ENCODE measurements around the gene SLC38A3.

The SLC38A3 gene

DNA sequence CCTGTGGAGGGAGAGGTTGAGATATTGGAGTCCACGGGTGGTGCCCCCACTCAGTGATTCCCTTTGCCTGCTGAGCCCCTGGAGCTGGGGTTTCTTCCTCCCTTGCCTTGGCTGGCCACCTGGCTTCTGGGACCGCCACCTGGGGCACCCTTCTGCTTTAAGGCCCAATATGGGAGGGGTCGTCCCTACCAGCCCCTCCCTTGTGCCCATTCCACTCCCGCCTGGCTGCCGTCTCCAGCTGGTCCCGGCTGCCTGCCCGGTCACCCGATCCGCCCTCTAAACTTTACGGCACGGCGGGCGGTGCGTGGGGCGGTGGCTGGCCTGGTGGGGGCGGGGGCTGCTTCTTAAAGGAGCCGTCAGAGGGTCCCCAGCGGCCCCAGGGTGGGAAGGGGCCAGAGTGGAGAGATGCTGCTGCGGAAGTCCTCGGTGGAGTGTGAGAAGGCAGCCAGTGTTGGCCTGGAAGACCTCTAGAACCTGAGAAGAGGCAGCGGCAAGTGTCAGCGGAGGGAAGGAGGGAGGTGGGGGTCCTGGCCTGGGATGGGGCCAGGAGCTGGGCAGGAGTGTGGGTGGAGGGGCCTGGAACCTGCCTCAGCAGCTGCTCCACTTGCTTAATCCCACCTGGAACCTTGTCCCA is 62.3 kb downstream of the SLC38A3 start:
- H3K27ac Mint-ChIP-seq, result no peak overlapping the region
- no peaks in the 10 kb centered on the region for H3K36me3 Mint-ChIP-seq (ENCODE audit: low read depth)
- DNase-seq (ENCODE audit: low spot score), result no peak
- no peaks in the 10 kb centered on the region for H3K4me1 Mint-ChIP-seq (ENCODE audit: low read depth)
- peaks cover 14% of the 10 kb centered on the region for H3K27me3 Mint-ChIP-seq (ENCODE audit: low read depth)
- H3K9me3 Mint-ChIP-seq, result no peaks in the 10 kb centered on the region
- H3K4me3 Mint-ChIP-seq, result no peak overlapping the region

GRCh38 chr3:50268276-50268675 is 63.2 kb downstream of the SLC38A3 start:
- Mint-ChIP-seq H3K27me3 (ENCODE audit: low read depth) (peaks cover 18% of the 10 kb centered on the region), H3K9me3 (no peaks in the 10 kb centered on the region), H3K36me3 (ENCODE audit: low read depth) (no peaks in the 10 kb centered on the region), H3K27ac (no peak overlapping the region), H3K4me3 (no peak overlapping the region), H3K4me1 (ENCODE audit: low read depth) (peaks cover 5% of the 10 kb centered on the region)
- DNase-seq (ENCODE audit: low spot score), result no peak

- Mint-ChIP-seq H3K36me3 (ENCODE audit: low read depth) (no peaks in the 10 kb centered on the region), H3K4me3 (no peak within 1 kb of the TSS), H3K27ac (no peak within 1 kb of the TSS), H3K27me3 (ENCODE audit: low read depth) (peaks cover 21% of the 10 kb centered on the region), H3K4me1 (ENCODE audit: low read depth) (peaks cover 5% of the 10 kb centered on the region), H3K9me3 (no peaks in the 10 kb centered on the region)
- no peak for DNase-seq (ENCODE audit: low spot score)
Observed at GRCh38 chr3:50268703-50269451, 63.8 kb downstream of the SLC38A3 start, which contains the start of gene SEMA3B. Gene SEMA3B, plus strand, starts transcription at chr3:50269147. Its CDS starts 94 bp downstream, at chr3:50269241.

GRCh38 chr3:50269460-50269859 is 64.4 kb downstream of the SLC38A3 start:
- Mint-ChIP-seq H3K36me3 (ENCODE audit: low read depth) (no peaks in the 10 kb centered on the region), H3K4me1 (ENCODE audit: low read depth) (peaks cover 10% of the 10 kb centered on the region), H3K27me3 (ENCODE audit: low read depth) (peaks cover 26% of the 10 kb centered on the region), H3K9me3 (no peaks in the 10 kb centered on the region), H3K27ac (no peak overlapping the region), H3K4me3 (no peak overlapping the region)
- no peak for DNase-seq (ENCODE audit: low spot score)

GRCh38 chr3:50269977-50270413 is 64.9 kb downstream of the SLC38A3 start:
- Mint-ChIP-seq H3K4me1 (ENCODE audit: low read depth) (peaks cover 13% of the 10 kb centered on the region), H3K27ac (no peak overlapping the region), H3K27me3 (ENCODE audit: low read depth) (peaks cover 32% of the 10 kb centered on the region), H3K4me3 (no peak overlapping the region), H3K9me3 (no peaks in the 10 kb centered on the region), H3K36me3 (ENCODE audit: low read depth) (no peaks in the 10 kb centered on the region)
- no peak for DNase-seq (ENCODE audit: low spot score)

DNA sequence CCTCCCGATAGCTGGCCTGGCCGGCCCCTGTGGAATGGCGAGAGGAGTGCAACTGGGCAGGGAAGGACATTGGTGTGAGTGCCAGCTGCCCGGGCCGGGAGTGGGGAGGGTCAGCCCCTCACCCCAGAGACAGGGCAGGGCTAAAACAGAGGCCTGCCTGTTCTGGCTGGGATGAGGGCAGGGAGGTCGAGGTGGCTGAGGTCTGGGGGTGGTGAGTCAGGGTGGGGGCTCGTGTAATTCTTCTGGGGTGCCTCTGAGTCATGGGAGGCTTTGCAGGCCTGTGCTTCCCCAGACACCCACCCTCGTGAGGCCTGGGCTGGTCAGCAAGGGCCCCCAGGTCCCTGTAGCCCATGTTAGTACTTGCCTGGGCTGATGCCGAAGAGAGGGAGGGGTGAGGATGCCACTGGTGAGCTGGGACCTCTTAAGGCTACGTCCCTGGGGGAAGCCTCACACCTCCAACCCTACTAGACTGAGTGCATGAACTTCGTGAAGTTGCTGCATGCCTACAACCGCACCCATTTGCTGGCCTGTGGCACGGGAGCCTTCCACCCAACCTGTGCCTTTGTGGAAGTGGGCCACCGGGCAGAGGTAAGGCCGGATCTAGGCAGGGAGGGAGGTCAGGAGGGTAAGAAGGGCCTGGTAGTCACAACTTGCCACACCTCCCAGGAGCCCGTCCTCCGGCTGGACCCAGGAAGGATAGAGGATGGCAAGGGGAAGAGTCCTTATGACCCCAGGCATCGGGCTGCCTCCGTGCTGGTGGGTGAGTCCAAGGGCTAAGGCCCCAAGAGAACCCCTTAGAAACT is 65.6 kb downstream of the SLC38A3 start:
- peaks cover 13% of the 10 kb centered on the region for H3K4me1 Mint-ChIP-seq (ENCODE audit: low read depth)
- no peaks in the 10 kb centered on the region for H3K36me3 Mint-ChIP-seq (ENCODE audit: low read depth)
- H3K27ac Mint-ChIP-seq, result no peak overlapping the region
- H3K4me3 Mint-ChIP-seq, result no peak overlapping the region
- no peak for DNase-seq (ENCODE audit: low spot score)
- H3K27me3 Mint-ChIP-seq (ENCODE audit: low read depth), result peaks cover 38% of the 10 kb centered on the region
- H3K9me3 Mint-ChIP-seq, result no peaks in the 10 kb centered on the region

Data from T-helper 2 cell treated with Interferon-gamma antibody and Interleukin-4, amounts not matched to agents 5 μg/mL and 100 μg/mL, for 36 hours (primary cell).